HL-60 (cell line): ENCODE measurements around the gene TMEM150A.
A peak's percentile ranks its signal among the peaks of the same experiment; 100 is the strongest.

ENCODE experiments used
- DNase-seq, 2 experiments: peaks; one replicate each; pipeline ENCODE4 v3.0.0-alpha.2; 2010 to 2020; ENCODE audit warnings: low read depth in 1 of 2, low spot score in 1 of 2
- H3K27ac ChIP-seq: fragments of 250-450 bp; sonication (Bioruptor Pico); replicated peaks from 2 replicates; pipeline ENCODE4 v1.5.1; 2020; ENCODE audit warnings: mild to moderate bottlenecking, moderate library complexity
- H3K27me3 ChIP-seq: fragments of 250-450 bp; sonication (Bioruptor Pico); 2 replicates; pipeline ENCODE4 v1.5.1; 2021; ENCODE audit warnings: mild to moderate bottlenecking, moderate library complexity; ENCODE audit not compliant: insufficient read depth, poor library complexity, severe bottlenecking
- H3K4me3 ChIP-seq: replicated peaks from 2 replicates; pipeline ENCODE4 v1.5.1; 2011; ENCODE audit warnings: mild to moderate bottlenecking, control low read depth, low read length; ENCODE audit not compliant: insufficient read depth
- GABPA ChIP-seq: IDR thresholded peaks from 2 replicates; pipeline ENCODE4 v1.6.1; 2012; ENCODE audit warnings: low read depth
- POLR2AphosphoS5 ChIP-seq: IDR thresholded peaks from 2 replicates; pipeline ENCODE4 v1.6.1; 2012; ENCODE audit warnings: low read depth
- REST ChIP-seq: IDR thresholded peaks from 2 replicates; pipeline ENCODE4 v1.6.1; 2012; ENCODE audit warnings: low read depth; ENCODE audit not compliant: insufficient replicate concordance
- SPI1 ChIP-seq: IDR thresholded peaks from 2 replicates; pipeline ENCODE4 v1.6.1; 2012; ENCODE audit warnings: low read depth, mild to moderate bottlenecking, borderline replicate concordance
- TF ChIP-seq, protein P1 (sequence below): IDR thresholded peaks from one replicate; pipeline ENCODE4 v1.5.1; 2011; ENCODE audit warnings: low read length, control low read depth, inconsistent platforms; ENCODE audit not compliant: insufficient read depth

TMEM150A gene

DNA sequence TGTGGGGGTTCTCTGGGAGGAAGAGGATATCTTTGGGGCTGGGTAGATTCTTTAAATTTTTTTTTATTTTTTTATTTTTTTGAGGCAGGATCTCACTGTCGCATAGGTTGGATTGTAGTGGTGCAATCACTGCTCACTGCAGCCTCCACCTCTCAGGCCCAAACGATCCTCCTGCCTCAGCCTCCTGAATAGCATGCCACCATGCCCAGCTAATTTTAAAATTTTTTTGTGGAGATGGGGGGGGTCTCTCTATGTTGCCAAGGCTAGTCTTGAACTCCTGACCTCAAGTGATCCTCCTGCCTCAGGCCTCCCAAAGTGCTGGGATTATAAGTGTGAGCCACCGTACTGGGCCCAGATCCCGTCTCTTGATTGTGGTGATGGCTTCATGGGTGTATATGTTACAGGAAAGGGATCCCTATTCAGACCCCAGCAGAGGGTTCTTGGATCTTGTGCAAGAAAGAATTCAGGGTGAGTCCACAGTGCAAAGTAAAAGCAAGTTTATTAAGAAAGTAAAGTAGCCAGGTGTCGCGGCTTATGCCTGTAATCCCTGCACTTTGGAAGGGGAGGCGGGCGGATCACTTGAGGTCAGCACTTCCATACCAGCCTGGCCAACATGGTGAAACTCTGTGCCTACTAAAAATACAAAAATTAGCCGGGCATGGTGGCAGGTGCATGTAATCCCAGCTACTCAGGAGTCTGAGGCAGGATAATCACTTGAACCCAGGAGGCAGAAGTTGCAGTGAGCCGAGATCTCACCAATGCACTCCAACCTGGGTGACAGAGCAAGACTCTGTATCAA lies 11.4 kb upstream of the TMEM150A start:
- TF ChIP-seq, protein P1, sequence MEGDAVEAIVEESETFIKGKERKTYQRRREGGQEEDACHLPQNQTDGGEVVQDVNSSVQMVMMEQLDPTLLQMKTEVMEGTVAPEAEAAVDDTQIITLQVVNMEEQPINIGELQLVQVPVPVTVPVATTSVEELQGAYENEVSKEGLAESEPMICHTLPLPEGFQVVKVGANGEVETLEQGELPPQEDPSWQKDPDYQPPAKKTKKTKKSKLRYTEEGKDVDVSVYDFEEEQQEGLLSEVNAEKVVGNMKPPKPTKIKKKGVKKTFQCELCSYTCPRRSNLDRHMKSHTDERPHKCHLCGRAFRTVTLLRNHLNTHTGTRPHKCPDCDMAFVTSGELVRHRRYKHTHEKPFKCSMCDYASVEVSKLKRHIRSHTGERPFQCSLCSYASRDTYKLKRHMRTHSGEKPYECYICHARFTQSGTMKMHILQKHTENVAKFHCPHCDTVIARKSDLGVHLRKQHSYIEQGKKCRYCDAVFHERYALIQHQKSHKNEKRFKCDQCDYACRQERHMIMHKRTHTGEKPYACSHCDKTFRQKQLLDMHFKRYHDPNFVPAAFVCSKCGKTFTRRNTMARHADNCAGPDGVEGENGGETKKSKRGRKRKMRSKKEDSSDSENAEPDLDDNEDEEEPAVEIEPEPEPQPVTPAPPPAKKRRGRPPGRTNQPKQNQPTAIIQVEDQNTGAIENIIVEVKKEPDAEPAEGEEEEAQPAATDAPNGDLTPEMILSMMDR, result no peak
- TF ChIP-seq POLR2AphosphoS5 (no peak), SPI1 (no peak), REST (no peak)
- no peak for DNase-seq
- Histone ChIP-seq H3K27ac (no peak overlapping the region), H3K27me3 (no peaks in the 10 kb centered on the region), H3K4me3 (no peak overlapping the region)

- Histone ChIP-seq H3K27ac (peak within 1 kb of the TSS; percentile 86), H3K4me3 (peak within 1 kb of the TSS; percentile 91), H3K27me3 (no peaks in the 10 kb centered on the region)
- no peak; the same call in 1 of the 2 replicates for TF ChIP-seq SPI1
- TF ChIP-seq REST, result no peak
- peak; percentile 93 for TF ChIP-seq GABPA
- TF ChIP-seq, protein P1, result no peak
- TF ChIP-seq POLR2AphosphoS5, result peak; percentile 82
- DNase-seq, result peak; percentile 89 to 94
These were observed 9.4 kb upstream of the TMEM150A start, which contains the start of gene C2orf68 for GRCh38 chr2:85611705-85612587. C2orf68 (minus strand) TSS chr2:85612066; CDS start chr2:85611984, 82 bp downstream.

DNA sequence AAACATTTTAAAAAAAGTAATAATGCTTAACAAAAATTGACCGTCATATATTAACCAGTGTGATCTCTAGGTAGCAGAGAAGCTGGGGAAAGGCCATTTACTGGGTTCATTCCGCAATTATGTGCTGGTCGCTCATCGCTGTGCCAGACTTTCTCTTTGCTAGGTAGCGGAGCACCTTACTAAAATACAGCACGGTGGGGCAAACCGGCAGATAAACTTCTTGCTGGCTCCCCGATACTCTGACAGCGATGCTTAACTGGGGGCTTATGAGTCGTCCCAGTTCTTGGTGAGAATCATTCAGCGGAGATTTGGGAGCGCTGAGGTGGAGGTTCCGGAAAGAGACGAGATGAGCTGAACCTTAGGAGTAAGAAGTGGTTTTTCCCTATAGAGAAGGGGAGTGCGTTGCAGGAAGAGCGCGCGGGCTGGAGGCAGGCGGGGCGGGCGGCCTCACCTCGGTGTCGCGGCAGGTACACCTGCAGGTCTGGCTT lies 8.8 kb upstream of the TMEM150A start:
- Histone ChIP-seq H3K4me3 (peak overlapping the region; percentile 91), H3K27ac (peak overlapping the region; percentile 86), H3K27me3 (no peaks in the 10 kb centered on the region)
- DNase-seq, result peak in 1 of 2 experiments; percentile 11
- TF ChIP-seq POLR2AphosphoS5, result no peak
- TF ChIP-seq REST, result no peak
- TF ChIP-seq SPI1, result no peak
- no peak for TF ChIP-seq GABPA
- TF ChIP-seq, protein P1, result no peak
